ENCODE data around the gene PAPPA.
A peak's percentile ranks its signal among the peaks of the same experiment; 100 is the strongest.

The PAPPA gene

DNA sequence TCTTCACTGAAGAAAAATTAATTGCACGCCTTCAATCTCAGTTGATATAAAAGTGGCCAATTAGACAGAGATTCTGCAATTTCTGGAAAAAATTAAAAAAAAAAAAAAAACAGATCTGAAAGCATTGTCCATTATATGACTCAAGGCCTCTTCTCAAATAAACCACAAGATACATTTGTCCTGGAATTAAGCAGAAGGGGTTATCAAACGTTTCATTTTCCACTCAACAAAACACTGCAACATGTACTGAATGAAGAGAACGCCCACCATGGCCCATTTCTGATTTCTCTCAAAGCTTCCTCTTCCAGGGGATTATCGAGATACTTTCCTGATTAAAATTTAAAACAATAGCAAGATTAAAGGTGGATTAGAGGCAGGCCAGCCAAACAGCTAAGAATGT is 5.8 kb upstream of the PAPPA start:
- ChIA-PET POLR2A (interaction anchor here (0.6 kb wide), 1 partner anchor 168 kb away, joined by 3 read pairs; no protein-coding TSS in a partner anchor), CTCF (interaction anchor here (0.5 to 4.2 kb wide), 11 partner anchors 31 to 555 kb away, joined by 3 to 26 read pairs (median 5); no protein-coding TSS in a partner anchor)
- TF ChIP-seq ZNF112 (tag by site-specific recombination; IDR thresholded peaks at IDR 0.05) (no peak), ZNF366 (tag by site-specific recombination; conservative IDR thresholded peaks at IDR 0.05) (no peak), ZNF561 (tag by site-specific recombination; IDR thresholded peaks at IDR 0.05; ENCODE audit: borderline replicate concordance) (no peak), ZBTB17 (tag by site-specific recombination; IDR thresholded peaks at IDR 0.05) (no peak), ZNF621 (tag by site-specific recombination; IDR thresholded peaks at IDR 0.05) (no peak), IKZF3 (tag by site-specific recombination; IDR thresholded peaks at IDR 0.05) (no peak), SETDB1 (IDR thresholded peaks at IDR 0.05; ENCODE audit: insufficient read length, low read length) (no peak)
- TF ChIP-seq, protein P1, sequence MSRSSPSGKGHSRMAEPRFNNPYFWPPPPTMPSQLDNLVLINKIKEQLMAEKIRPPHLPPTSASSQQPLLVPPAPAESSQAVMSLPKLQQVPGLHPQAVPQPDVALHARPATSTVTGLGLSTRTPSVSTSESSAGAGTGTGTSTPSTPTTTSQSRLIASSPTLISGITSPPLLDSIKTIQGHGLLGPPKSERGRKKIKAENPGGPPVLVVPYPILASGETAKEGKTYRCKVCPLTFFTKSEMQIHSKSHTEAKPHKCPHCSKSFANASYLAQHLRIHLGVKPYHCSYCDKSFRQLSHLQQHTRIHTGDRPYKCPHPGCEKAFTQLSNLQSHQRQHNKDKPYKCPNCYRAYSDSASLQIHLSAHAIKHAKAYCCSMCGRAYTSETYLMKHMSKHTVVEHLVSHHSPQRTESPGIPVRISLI (tag by site-specific recombination; IDR thresholded peaks at IDR 0.05): no peak
- TF ChIP-seq, protein P2, sequence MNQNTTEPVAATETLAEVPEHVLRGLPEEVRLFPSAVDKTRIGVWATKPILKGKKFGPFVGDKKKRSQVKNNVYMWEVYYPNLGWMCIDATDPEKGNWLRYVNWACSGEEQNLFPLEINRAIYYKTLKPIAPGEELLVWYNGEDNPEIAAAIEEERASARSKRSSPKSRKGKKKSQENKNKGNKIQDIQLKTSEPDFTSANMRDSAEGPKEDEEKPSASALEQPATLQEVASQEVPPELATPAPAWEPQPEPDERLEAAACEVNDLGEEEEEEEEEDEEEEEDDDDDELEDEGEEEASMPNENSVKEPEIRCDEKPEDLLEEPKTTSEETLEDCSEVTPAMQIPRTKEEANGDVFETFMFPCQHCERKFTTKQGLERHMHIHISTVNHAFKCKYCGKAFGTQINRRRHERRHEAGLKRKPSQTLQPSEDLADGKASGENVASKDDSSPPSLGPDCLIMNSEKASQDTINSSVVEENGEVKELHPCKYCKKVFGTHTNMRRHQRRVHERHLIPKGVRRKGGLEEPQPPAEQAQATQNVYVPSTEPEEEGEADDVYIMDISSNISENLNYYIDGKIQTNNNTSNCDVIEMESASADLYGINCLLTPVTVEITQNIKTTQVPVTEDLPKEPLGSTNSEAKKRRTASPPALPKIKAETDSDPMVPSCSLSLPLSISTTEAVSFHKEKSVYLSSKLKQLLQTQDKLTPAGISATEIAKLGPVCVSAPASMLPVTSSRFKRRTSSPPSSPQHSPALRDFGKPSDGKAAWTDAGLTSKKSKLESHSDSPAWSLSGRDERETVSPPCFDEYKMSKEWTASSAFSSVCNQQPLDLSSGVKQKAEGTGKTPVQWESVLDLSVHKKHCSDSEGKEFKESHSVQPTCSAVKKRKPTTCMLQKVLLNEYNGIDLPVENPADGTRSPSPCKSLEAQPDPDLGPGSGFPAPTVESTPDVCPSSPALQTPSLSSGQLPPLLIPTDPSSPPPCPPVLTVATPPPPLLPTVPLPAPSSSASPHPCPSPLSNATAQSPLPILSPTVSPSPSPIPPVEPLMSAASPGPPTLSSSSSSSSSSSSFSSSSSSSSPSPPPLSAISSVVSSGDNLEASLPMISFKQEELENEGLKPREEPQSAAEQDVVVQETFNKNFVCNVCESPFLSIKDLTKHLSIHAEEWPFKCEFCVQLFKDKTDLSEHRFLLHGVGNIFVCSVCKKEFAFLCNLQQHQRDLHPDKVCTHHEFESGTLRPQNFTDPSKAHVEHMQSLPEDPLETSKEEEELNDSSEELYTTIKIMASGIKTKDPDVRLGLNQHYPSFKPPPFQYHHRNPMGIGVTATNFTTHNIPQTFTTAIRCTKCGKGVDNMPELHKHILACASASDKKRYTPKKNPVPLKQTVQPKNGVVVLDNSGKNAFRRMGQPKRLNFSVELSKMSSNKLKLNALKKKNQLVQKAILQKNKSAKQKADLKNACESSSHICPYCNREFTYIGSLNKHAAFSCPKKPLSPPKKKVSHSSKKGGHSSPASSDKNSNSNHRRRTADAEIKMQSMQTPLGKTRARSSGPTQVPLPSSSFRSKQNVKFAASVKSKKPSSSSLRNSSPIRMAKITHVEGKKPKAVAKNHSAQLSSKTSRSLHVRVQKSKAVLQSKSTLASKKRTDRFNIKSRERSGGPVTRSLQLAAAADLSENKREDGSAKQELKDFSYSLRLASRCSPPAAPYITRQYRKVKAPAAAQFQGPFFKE (tag by site-specific recombination; IDR thresholded peaks at IDR 0.05; ENCODE audit: borderline replicate concordance): no peak
- TF ChIP-seq, protein P3, sequence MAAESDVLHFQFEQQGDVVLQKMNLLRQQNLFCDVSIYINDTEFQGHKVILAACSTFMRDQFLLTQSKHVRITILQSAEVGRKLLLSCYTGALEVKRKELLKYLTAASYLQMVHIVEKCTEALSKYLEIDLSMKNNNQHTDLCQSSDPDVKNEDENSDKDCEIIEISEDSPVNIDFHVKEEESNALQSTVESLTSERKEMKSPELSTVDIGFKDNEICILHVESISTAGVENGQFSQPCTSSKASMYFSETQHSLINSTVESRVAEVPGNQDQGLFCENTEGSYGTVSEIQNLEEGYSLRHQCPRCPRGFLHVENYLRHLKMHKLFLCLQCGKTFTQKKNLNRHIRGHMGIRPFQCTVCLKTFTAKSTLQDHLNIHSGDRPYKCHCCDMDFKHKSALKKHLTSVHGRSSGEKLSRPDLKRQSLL (tag by site-specific recombination; IDR thresholded peaks at IDR 0.05): no peak
- TF ChIP-seq, protein P4, sequence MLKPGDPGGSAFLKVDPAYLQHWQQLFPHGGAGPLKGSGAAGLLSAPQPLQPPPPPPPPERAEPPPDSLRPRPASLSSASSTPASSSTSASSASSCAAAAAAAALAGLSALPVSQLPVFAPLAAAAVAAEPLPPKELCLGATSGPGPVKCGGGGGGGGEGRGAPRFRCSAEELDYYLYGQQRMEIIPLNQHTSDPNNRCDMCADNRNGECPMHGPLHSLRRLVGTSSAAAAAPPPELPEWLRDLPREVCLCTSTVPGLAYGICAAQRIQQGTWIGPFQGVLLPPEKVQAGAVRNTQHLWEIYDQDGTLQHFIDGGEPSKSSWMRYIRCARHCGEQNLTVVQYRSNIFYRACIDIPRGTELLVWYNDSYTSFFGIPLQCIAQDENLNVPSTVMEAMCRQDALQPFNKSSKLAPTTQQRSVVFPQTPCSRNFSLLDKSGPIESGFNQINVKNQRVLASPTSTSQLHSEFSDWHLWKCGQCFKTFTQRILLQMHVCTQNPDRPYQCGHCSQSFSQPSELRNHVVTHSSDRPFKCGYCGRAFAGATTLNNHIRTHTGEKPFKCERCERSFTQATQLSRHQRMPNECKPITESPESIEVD (tag by site-specific recombination; IDR thresholded peaks at IDR 0.05): no peak
- Histone ChIP-seq H3K36me3 (ENCODE audit: control insufficient read depth in 2 of 2, insufficient read depth in 1 of 2, low read length in 2 of 2) (no peaks in the 10 kb centered on the region), H3K27ac (ENCODE audit: extremely low read depth, low read depth, low read length) (no peak overlapping the region), H3K4me1 (ENCODE audit: control insufficient read depth, insufficient read depth, low read length) (no peaks in the 10 kb centered on the region), H3K9me3 (ENCODE audit: control insufficient read depth, insufficient read depth, low read depth, low read length) (no peaks in the 10 kb centered on the region), H3K4me3 (ENCODE audit: low read depth, low read length) (no peak overlapping the region)

DNA sequence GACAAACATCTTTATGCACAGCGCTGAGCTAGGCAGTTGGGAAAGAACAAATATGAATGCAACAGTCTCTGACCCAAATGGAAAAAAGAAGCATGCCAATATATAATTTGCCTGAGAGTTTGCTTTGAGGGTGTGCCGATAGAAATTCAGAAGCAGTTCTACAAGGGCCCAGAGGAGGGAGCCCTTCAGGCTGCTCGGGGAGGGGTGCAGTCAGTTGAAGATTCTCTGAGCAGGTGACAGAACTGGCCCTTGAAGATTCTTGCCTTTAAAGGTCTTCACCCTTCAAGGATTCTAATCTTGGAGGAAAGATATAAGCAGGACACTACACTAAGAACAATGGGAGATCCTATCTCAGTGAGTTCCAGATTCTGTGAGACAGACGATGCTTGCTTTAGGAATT is 3.7 kb upstream of the PAPPA start:
- no peaks in the 10 kb centered on the region for H3K4me1 ChIP-seq (ENCODE audit: control insufficient read depth, insufficient read depth, low read length)
- TF ChIP-seq ZFHX2 (tag by site-specific recombination; conservative IDR thresholded peaks at IDR 0.05) (no peak), ZNF529 (tag by site-specific recombination; IDR thresholded peaks at IDR 0.05; ENCODE audit: insufficient replicate concordance) (no peak), TRIM28 (IDR thresholded peaks at IDR 0.05; ENCODE audit: borderline replicate concordance, low read length) (no peak), ZIC2 (tag by site-specific recombination; IDR thresholded peaks at IDR 0.05) (no peak), ZNF654 (tag by site-specific recombination; IDR thresholded peaks at IDR 0.05; ENCODE audit: low read depth) (peak; percentile 11; the same call in 1 of the 2 replicates), ZXDB (tag by site-specific recombination; IDR thresholded peaks at IDR 0.05) (no peak)
- TF ChIP-seq, protein P5, sequence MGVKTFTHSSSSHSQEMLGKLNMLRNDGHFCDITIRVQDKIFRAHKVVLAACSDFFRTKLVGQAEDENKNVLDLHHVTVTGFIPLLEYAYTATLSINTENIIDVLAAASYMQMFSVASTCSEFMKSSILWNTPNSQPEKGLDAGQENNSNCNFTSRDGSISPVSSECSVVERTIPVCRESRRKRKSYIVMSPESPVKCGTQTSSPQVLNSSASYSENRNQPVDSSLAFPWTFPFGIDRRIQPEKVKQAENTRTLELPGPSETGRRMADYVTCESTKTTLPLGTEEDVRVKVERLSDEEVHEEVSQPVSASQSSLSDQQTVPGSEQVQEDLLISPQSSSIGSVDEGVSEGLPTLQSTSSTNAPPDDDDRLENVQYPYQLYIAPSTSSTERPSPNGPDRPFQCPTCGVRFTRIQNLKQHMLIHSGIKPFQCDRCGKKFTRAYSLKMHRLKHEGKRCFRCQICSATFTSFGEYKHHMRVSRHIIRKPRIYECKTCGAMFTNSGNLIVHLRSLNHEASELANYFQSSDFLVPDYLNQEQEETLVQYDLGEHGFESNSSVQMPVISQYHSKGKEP (tag by site-specific recombination; IDR thresholded peaks at IDR 0.05): no peak
- TF ChIP-seq, protein P6, sequence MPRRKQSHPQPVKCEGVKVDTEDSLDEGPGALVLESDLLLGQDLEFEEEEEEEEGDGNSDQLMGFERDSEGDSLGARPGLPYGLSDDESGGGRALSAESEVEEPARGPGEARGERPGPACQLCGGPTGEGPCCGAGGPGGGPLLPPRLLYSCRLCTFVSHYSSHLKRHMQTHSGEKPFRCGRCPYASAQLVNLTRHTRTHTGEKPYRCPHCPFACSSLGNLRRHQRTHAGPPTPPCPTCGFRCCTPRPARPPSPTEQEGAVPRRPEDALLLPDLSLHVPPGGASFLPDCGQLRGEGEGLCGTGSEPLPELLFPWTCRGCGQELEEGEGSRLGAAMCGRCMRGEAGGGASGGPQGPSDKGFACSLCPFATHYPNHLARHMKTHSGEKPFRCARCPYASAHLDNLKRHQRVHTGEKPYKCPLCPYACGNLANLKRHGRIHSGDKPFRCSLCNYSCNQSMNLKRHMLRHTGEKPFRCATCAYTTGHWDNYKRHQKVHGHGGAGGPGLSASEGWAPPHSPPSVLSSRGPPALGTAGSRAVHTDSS (tag by site-specific recombination; IDR thresholded peaks at IDR 0.05): no peak
- H3K4me3 ChIP-seq (ENCODE audit: low read depth, low read length): no peak overlapping the region
- no peak overlapping the region for H3K27ac ChIP-seq (ENCODE audit: extremely low read depth, low read depth, low read length)
- POLR2A ChIA-PET: no interaction called here
- no peaks in the 10 kb centered on the region for H3K36me3 ChIP-seq (ENCODE audit: control insufficient read depth in 2 of 2, insufficient read depth in 1 of 2, low read length in 2 of 2)
- H3K9me3 ChIP-seq (ENCODE audit: control insufficient read depth, insufficient read depth, low read depth, low read length): no peaks in the 10 kb centered on the region
- CTCF ChIA-PET: interaction anchor here (0.6 to 4.2 kb wide), 28 partner anchors 9 to 560 kb away, joined by 3 to 26 read pairs (median 4); no protein-coding TSS in a partner anchor

All from HEK293 (cell line).